ACHN (cell line): ENCODE results near the gene FBXO33.

Experiments
- DNase-seq: peaks from one replicate; pipeline ENCODE4 v3.0.0-alpha.2; 2015
- in situ Hi-C: cut with HindIII; loops from 2 replicates; pipeline ENCODE4 v1.10.0; 2017; ENCODE audit warnings: low sequenced_read_pairs, low pct_ligation_motif_present, low pct_unique_long_range_greater_than_20kb

The FBXO33 gene

GRCh38 chr14:39432619-39433451 is 602 bp upstream of the FBXO33 start:
- in situ Hi-C loops: no loop called here
- peak; percentile 91 for DNase-seq

DNA sequence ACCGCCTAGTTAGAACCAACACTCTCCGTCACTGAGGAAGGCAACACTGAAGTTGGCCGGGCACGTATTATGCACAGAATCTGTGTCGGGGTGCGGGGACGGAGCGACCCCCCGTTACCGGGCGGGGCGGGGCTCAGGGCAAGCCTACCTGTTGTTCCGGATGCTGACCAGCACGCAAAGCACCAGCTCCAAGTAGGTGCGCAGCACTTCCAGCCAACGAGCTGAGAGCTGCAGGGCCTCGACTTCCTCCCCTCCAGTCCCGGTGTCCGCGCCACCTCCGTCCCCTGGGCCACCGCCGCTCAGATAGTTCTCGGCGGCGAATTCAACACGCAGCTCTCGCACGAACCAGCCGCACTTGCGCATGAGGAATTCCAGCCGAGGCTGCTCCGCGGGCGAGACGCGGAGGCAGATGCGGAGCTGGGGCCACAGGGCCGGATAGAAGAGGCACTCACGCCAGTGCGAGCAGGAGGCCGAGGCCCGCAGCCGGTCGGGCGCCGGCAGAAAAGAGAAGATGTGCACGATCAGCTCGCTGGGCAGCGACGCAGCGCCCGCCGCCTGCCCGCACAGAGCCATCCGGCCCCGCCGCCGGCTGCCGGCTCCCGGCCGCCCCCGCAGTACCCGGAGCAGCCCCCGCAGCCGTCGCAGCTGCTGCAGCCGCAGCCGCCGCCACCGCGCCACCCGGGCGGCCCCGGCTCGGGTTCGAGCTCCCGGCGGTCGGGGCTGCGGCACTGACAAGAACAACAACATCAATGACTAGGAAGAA is 636 bp downstream of the FBXO33 start:
- DNase-seq: peak; percentile 43
- in situ Hi-C loops: no loop called here

- in situ Hi-C loops: no loop called here
- DNase-seq: peak; percentile 18
Measured at GRCh38 chr14:39430762-39431415, 1.3 kb downstream of the FBXO33 start.

DNA sequence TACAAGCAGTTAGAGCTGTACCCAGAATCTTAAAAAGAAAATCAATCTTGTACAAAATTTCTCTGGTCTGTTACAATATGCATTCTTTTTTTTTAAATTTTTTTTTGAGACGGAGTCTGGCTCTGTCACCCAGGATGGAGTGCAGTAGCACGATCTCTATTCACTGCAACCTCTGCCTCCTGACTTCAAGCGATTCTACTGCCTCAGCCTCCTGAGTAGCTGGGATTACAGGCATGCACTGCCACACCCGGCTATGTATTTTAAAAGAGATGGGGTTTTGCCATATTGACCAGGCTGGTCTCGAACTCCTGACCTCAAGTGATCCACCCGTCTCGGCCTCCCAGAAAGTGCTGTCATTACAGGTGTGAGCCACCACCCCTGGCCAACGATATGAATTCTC is 4.1 kb downstream of the FBXO33 start:
- in situ Hi-C loops: no loop called here
- no peak for DNase-seq

DNA sequence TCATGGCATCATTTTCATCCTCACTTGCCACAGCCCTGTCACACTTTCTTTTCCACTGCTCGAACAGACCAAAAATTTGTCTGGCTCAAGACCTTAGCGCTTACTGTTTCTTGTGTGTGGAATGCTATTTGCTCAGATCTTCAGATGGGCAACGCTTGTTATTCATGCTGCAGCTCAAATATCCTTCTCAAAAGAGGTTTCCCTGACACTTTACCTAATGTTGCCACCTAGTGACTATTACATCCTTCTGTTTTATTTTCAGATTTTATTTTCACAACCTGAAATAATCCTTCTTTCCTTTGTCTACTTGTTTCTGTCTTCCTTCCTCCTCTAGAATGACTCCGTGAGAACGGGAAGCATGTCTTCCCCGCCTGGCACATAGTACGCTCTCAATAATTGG is 5.6 kb downstream of the FBXO33 start:
- in situ Hi-C loops: no loop called here
- peak; percentile 44 for DNase-seq

- in situ Hi-C loops: no loop called here
- no peak for DNase-seq
Measured at GRCh38 chr14:39425947-39426346, 6.3 kb downstream of the FBXO33 start.

- in situ Hi-C loops: no loop called here
- DNase-seq: no peak
Measured at GRCh38 chr14:39423793-39424192, 8.4 kb downstream of the FBXO33 start.

GRCh38 chr14:39422243-39422642 is 10.0 kb downstream of the FBXO33 start:
- no peak for DNase-seq
- in situ Hi-C loops: no loop called here

- in situ Hi-C loops: no loop called here
- no peak for DNase-seq
Measured at GRCh38 chr14:39419272-39419671, 13.0 kb downstream of the FBXO33 start.

DNA sequence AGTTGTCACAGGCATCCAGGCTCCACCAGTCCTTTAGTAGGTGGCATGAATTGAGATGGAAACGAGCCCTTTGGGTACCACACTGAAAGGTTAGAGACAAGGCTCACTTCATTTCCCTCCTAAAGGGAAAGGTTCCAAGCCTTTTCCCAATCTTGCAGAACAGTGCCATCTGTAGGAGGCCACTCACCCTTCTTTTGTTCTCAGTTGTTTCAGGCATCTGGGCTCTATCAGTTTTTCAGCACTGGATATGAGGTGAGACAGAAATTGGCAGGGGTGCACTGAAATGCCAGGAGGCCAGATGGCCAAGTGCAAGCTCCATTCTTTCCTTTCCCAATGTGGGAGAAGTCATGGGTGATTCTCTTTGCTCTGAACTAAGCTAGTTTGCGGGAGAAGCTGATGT is 15.2 kb downstream of the FBXO33 start:
- in situ Hi-C loops: no loop called here

GRCh38 chr14:39416072-39416471 is 16.2 kb downstream of the FBXO33 start:
- in situ Hi-C loops: no loop called here
- no peak for DNase-seq

More for the DNA sequence above, 15.2 kb downstream of the FBXO33 start:
- peak; percentile 19 for DNase-seq

DNA sequence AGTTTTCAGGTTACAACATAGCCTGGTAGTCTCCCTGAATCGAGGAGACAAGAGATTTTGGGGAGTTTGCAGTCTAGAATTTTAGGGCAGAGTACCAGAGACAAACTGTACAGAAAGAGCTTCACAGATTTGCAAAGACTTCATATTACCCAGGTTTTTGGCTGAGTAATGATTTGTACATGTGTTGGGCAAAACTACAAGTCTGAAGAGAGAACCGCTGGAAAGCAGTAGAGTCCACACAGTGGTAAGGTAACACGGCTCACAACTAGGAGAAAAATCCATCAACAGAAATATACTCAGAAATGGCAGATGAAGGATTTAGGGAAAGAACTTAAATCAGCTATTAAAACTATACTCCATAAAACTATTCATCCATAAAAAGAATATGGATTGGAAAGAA is 25.7 kb downstream of the FBXO33 start:
- DNase-seq: no peak
- in situ Hi-C loops: no loop called here

DNA sequence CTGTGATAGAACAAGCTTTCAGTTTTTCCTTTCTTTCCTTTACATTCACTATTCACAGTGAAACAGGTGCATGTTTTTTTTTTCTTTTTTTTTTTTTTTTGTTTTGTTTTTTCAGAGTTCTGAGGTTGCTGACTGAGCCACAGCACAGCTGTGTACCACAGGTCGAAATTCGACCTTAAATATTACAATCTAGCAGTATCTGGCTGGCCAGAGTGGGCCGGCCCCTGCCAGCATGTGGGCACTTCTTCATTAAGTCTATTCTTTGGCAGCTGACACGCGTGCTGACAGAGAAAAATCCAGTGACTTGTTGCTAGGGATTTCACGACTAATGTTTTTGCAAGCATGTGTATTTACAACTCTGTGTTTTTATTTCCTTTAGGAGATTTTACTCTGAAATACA is 33.9 kb downstream of the FBXO33 start:
- in situ Hi-C loops: no loop called here
- DNase-seq: no peak

GRCh38 chr14:39396448-39396847 is 35.8 kb downstream of the FBXO33 start:
- no peak for DNase-seq
- in situ Hi-C loops: no loop called here

DNA sequence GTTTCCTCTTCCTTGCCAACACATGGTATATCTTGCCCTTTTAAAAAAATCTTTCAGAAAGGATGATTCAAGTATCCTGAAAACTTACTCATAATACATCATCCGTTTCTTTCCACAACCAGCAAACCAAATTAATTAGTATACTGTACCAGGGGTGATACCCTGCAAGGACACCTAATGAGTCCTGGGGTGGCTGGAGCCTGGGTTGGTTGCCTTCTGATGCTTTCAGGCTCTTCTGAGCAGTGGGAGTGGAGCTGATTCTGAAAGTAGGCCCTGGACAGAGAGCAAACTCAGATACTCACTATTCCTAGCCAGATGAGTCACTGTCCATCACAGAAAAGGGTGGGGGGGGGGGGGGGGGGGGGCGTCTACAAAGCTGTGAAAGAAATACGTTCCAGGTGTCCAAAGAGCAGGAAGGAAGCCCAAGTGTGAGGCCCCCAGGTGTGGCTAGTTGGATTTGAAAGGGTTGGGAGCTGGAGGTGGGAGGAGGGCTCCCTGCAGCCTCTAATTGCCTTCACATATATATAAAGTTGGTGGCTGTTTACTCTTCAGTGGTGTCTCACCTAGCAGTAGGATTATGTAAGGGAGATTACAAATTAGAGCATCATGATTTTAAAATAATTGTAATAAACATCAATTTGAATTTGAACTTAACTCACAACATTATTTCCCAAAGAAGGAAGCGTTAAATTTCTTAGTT is 36.5 kb downstream of the FBXO33 start:
- DNase-seq: peak; percentile 7
- in situ Hi-C loops: no loop called here

DNA sequence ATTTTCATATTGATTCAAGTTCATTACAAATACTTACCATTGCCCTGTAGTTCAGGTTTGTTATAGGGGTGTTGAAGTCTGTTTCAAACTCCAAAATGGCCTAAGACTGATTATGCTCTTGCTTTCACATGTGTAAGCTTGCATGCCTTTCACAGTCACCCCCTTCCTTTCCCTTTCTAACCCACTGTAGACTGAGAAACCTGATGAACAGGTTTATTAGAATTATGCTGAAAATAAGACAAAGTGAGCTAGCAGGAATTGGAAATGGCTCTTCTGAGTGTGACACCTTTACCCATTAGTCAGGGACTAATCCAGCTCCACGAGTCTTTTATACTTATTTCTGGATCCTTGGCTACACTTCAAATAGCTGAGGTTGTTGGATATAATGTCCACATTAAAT is 38.9 kb downstream of the FBXO33 start:
- DNase-seq: no peak
- in situ Hi-C loops: no loop called here

DNA sequence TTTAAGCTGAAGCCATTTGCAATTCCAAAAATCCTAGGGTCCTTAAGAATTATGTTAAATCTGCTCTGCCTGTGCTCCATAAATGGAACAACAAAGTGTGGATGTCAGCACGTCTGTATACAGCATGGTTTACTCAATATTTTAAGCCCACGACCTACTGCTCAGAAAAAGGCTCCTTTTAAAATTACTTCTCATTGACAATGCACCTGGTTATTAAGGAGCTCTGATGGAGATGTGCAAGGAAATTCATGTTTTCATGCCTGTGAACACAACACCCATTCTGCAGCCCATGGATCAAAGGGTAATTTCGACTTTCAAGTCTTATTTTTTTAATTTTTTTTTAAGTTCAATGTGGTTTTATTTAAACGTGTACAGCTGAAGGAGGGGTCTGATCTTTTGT is 48.1 kb downstream of the FBXO33 start:
- in situ Hi-C loops: no loop called here
- DNase-seq: no peak

- in situ Hi-C loops: no loop called here
- DNase-seq: no peak
Measured at GRCh38 chr14:39383741-39384140, 48.5 kb downstream of the FBXO33 start.
